ENCODE results near the gene ELOVL5.

ELOVL5 gene

DNA sequence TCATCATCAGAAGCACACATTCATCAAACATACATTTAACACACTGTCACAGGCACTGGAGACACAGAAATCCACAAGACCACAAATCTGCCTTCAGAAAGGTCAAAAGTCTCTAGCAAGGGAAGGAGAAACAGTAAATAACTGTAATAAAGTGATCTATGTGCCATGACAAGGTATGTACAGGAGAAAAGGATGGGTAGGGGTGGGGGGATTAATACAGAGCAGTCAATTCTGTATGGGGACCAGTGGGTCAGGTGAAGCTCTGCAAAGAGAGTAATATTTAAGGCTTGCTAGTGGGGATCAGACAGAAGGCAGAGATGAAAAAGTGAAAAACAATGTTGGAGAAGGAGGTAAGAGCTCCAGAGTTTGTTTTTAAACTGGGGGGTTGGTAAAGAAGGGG is 32.6 kb downstream of the ELOVL5 start:
- H3K9ac ChIP-seq (ENCODE audit: low read length) = no peak overlapping the region
- peak overlapping the region; percentile 16 for H3K27ac ChIP-seq (ENCODE audit: low read depth, low read length, poor library complexity, severe bottlenecking)
- H3K9me3 ChIP-seq (ENCODE audit: low read length) = 0 out of 2 replicates have a peak, but pooled peaks cover 3% of the 10 kb centered on the region
- no peaks in the 10 kb centered on the region for H3K27me3 ChIP-seq (ENCODE audit: insufficient read depth, low read length)
- TF ChIP-seq EZH2 (IDR thresholded peaks at IDR 0.05; ENCODE audit: borderline replicate concordance, low read length) = no peak
- TF ChIP-seq, protein P1, sequence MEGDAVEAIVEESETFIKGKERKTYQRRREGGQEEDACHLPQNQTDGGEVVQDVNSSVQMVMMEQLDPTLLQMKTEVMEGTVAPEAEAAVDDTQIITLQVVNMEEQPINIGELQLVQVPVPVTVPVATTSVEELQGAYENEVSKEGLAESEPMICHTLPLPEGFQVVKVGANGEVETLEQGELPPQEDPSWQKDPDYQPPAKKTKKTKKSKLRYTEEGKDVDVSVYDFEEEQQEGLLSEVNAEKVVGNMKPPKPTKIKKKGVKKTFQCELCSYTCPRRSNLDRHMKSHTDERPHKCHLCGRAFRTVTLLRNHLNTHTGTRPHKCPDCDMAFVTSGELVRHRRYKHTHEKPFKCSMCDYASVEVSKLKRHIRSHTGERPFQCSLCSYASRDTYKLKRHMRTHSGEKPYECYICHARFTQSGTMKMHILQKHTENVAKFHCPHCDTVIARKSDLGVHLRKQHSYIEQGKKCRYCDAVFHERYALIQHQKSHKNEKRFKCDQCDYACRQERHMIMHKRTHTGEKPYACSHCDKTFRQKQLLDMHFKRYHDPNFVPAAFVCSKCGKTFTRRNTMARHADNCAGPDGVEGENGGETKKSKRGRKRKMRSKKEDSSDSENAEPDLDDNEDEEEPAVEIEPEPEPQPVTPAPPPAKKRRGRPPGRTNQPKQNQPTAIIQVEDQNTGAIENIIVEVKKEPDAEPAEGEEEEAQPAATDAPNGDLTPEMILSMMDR (IDR thresholded peaks at IDR 0.05; ENCODE audit: low read length) = no peak
- peaks cover 92% of the 10 kb centered on the region for H3K79me2 ChIP-seq (ENCODE audit: insufficient read depth, low read length)
- H3K9me2 ChIP-seq (ENCODE audit: low read depth, low read length) = no peaks in the 10 kb centered on the region
- H2AFZ ChIP-seq (ENCODE audit: low read length) = no peak overlapping the region
- H3K36me3 ChIP-seq (ENCODE audit: insufficient read depth, low read length) = peaks cover 26% of the 10 kb centered on the region
- peaks cover 43% of the 10 kb centered on the region for H3K4me1 ChIP-seq (ENCODE audit: insufficient read depth, low read length, severe bottlenecking)
- no peaks in the 10 kb centered on the region for H4K20me1 ChIP-seq (ENCODE audit: insufficient read depth, low read length)
- H3K4me2 ChIP-seq (ENCODE audit: low read length) = no peak overlapping the region
- H3K4me3 ChIP-seq (ENCODE audit: low read depth, low read length, poor library complexity, severe bottlenecking) = no peak overlapping the region
- no peaks in the 10 kb centered on the region; the same call in 1 of the 2 replicates for H3F3A ChIP-seq (ENCODE audit: insufficient read depth, low read length)

GRCh38 chr6:53315086-53315724 is 33.5 kb downstream of the ELOVL5 start:
- H3K9me2 ChIP-seq (ENCODE audit: low read depth, low read length) = no peaks in the 10 kb centered on the region
- H2AFZ ChIP-seq (ENCODE audit: low read length) = no peak overlapping the region
- peaks cover 20% of the 10 kb centered on the region; the same call in 1 of the 2 replicates for H3K36me3 ChIP-seq (ENCODE audit: insufficient read depth, low read length)
- H3K4me2 ChIP-seq (ENCODE audit: low read length) = no peak overlapping the region
- H3F3A ChIP-seq (ENCODE audit: insufficient read depth, low read length) = no peaks in the 10 kb centered on the region; the same call in 1 of the 2 replicates
- no peaks in the 10 kb centered on the region for H3K27me3 ChIP-seq (ENCODE audit: insufficient read depth, low read length)
- no peak overlapping the region for H3K27ac ChIP-seq (ENCODE audit: low read depth, low read length, poor library complexity, severe bottlenecking)
- H3K9me3 ChIP-seq (ENCODE audit: low read length) = no peaks in the 10 kb centered on the region
- H3K4me3 ChIP-seq (ENCODE audit: low read depth, low read length, poor library complexity, severe bottlenecking) = no peak overlapping the region
- H4K20me1 ChIP-seq (ENCODE audit: insufficient read depth, low read length) = no peaks in the 10 kb centered on the region
- peaks cover 93% of the 10 kb centered on the region for H3K79me2 ChIP-seq (ENCODE audit: insufficient read depth, low read length)
- H3K9ac ChIP-seq (ENCODE audit: low read length) = no peak overlapping the region
- H3K4me1 ChIP-seq (ENCODE audit: insufficient read depth, low read length, severe bottlenecking) = peaks cover 52% of the 10 kb centered on the region
- TF ChIP-seq, protein P1 (IDR thresholded peaks at IDR 0.05; ENCODE audit: low read length) = no peak
- no peak for TF ChIP-seq EZH2 (IDR thresholded peaks at IDR 0.05; ENCODE audit: borderline replicate concordance, low read length)

GRCh38 chr6:53313784-53314400 is 34.9 kb downstream of the ELOVL5 start:
- Histone ChIP-seq H3K27me3 (ENCODE audit: insufficient read depth, low read length) (no peaks in the 10 kb centered on the region), H4K20me1 (ENCODE audit: insufficient read depth, low read length) (no peaks in the 10 kb centered on the region), H3K4me1 (ENCODE audit: insufficient read depth, low read length, severe bottlenecking) (peaks cover 65% of the 10 kb centered on the region), H3K36me3 (ENCODE audit: insufficient read depth, low read length) (peaks cover 20% of the 10 kb centered on the region; the same call in 1 of the 2 replicates), H2AFZ (ENCODE audit: low read length) (no peak overlapping the region), H3K27ac (ENCODE audit: low read depth, low read length, poor library complexity, severe bottlenecking) (no peak overlapping the region), H3K4me2 (ENCODE audit: low read length) (no peak overlapping the region), H3F3A (ENCODE audit: insufficient read depth, low read length) (no peaks in the 10 kb centered on the region; the same call in 1 of the 2 replicates), H3K4me3 (ENCODE audit: low read depth, low read length, poor library complexity, severe bottlenecking) (no peak overlapping the region), H3K9me2 (ENCODE audit: low read depth, low read length) (no peaks in the 10 kb centered on the region), H3K9me3 (ENCODE audit: low read length) (no peaks in the 10 kb centered on the region), H3K79me2 (ENCODE audit: insufficient read depth, low read length) (peaks cover 92% of the 10 kb centered on the region), H3K9ac (ENCODE audit: low read length) (no peak overlapping the region)
- TF ChIP-seq, protein P1 (IDR thresholded peaks at IDR 0.05; ENCODE audit: low read length) = no peak
- no peak for TF ChIP-seq EZH2 (IDR thresholded peaks at IDR 0.05; ENCODE audit: borderline replicate concordance, low read length)

All from OCI-LY1 (cell line).